ENCODE results near the gene PIGU. TPM values are rescaled to one million over a fixed set of nuclear protein-coding genes. Genes with fewer than 3 reads are reported as not detected.

Gene PIGU
- total and polyA plus RNA-seq, 2 of the 13 experiments (the other 11 are each of a cell fraction or from before 2014, with no cell fraction given), result 45.5 to 231 TPM

DNA sequence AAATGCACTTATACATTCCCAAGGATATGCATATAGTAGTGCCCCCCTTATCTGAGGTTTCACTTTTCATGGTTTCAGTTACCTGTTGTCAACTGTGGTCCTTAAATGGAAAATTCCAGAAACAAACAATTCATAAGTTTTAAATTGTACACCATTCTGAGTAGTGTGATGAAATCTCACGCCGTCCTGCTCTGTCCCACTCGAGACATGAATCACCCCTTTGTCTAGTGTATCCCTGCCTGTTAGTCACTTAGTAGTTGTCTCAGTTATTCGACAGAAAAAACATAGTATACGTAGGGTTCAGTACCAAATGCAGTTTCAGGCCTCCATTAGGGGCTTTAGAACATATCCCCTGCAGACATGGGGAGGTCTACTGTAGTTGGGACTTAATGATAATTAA, 61.4 kb downstream of the PIGU start:
- Histone ChIP-seq H3K9me3 (ENCODE audit: low read length) (no peaks in the 10 kb centered on the region), H4K20me1 (ENCODE audit: insufficient read depth, low read length) (no peaks in the 10 kb centered on the region), H3K4me2 (ENCODE audit: low read depth, low read length) (no peak overlapping the region), H3K79me2 (ENCODE audit: insufficient read depth, low read length) (no peaks in the 10 kb centered on the region), H3K4me1 (ENCODE audit: insufficient read depth, low read length) (peaks cover 28% of the 10 kb centered on the region), H3K4me3 (replicated peaks in 1 of 3; ENCODE audit: insufficient read depth in 1 of 3, low read depth in 2 of 3, low read length in 3 of 3) (no peak overlapping the region), H3K9ac (ENCODE audit: insufficient read depth, low read depth, low read length) (no peak overlapping the region), H3K36me3 (replicated peaks in 1 of 2; ENCODE audit: control insufficient read depth in 1 of 2, insufficient read depth in 2 of 2, low read length in 2 of 2) (peaks cover 5 to 31% of the 10 kb centered on the region in 2 experiments; a peak in 4 of 5 replicates), H2AFZ (ENCODE audit: low read length) (no peak overlapping the region), H3K27ac (ENCODE audit: extremely low read length, insufficient read depth, low read length) (no peak overlapping the region), H3K27me3 (ENCODE audit: control insufficient read depth in 1 of 2, insufficient read depth in 2 of 2, low read length in 2 of 2) (no peaks in the 10 kb centered on the region)
- intact Hi-C loops (cut with micrococcal nuclease; ENCODE audit: unreplicated experiment), result no loop called here
- ATAC-seq, result peak; percentile 54; the same call in 1 of the 3 replicates
- DNase-seq (ENCODE audit: low spot score), result peak; percentile 36
- in situ Hi-C loops (cut with HindIII; ENCODE audit: extremely low pct_ligation_motif_present, low pct_unique_long_range_greater_than_20kb), result no loop called here
- peak; percentile 42; the same call in 1 of the 2 replicates for TF ChIP-seq CEBPB (IDR thresholded peaks at IDR 0.05; ENCODE audit: borderline replicate concordance, low read depth, low read length)
- 0 out of 2 replicates have a peak, but pooled peaks have one; percentile 18 for TF ChIP-seq FOXA3 (CRISPR knock-in tag; IDR thresholded peaks at IDR 0.05)
- TF ChIP-seq, protein P1, sequence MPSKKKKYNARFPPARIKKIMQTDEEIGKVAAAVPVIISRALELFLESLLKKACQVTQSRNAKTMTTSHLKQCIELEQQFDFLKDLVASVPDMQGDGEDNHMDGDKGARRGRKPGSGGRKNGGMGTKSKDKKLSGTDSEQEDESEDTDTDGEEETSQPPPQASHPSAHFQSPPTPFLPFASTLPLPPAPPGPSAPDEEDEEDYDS (CRISPR knock-in tag; IDR thresholded peaks at IDR 0.05), result no peak
- peak; percentile 72 for TF ChIP-seq FOSL2 (CRISPR knock-in tag; IDR thresholded peaks at IDR 0.05)
- TF ChIP-seq ZFP1 (CRISPR knock-in tag; IDR thresholded peaks at IDR 0.05), result no peak
- no peak for TF ChIP-seq SOX13 (IDR thresholded peaks at IDR 0.05)
- TF ChIP-seq SOX13 (CRISPR knock-in tag; conservative IDR thresholded peaks at IDR 0.05 in 1 of 2, IDR thresholded peaks at IDR 0.05 in 1 of 2), result peak in 1 of 2 experiments; percentile 49; a peak in 1 of 4 replicates
- TF ChIP-seq RCOR2 (CRISPR knock-in tag; IDR thresholded peaks at IDR 0.05), result no peak
- TF ChIP-seq, protein P2, sequence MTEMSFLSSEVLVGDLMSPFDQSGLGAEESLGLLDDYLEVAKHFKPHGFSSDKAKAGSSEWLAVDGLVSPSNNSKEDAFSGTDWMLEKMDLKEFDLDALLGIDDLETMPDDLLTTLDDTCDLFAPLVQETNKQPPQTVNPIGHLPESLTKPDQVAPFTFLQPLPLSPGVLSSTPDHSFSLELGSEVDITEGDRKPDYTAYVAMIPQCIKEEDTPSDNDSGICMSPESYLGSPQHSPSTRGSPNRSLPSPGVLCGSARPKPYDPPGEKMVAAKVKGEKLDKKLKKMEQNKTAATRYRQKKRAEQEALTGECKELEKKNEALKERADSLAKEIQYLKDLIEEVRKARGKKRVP (CRISPR knock-in tag; IDR thresholded peaks at IDR 0.05), result 0 out of 4 replicates have a peak, but pooled peaks of 1 of the 2 experiments have one; percentile 28
- no peak for TF ChIP-seq PITX1 (CRISPR knock-in tag; IDR thresholded peaks at IDR 0.05)
- TF ChIP-seq GATAD2A (CRISPR knock-in tag; IDR thresholded peaks at IDR 0.05), result peak; percentile 59
- TF ChIP-seq ATAD3A (CRISPR knock-in tag; IDR thresholded peaks at IDR 0.05), result no peak
- no peak for TF ChIP-seq ZNF720 (CRISPR knock-in tag; IDR thresholded peaks at IDR 0.05)
- TF ChIP-seq ZNF12 (CRISPR knock-in tag; IDR thresholded peaks at IDR 0.05), result no peak
- no peak for TF ChIP-seq NCOR1 (IDR thresholded peaks at IDR 0.05; ENCODE audit: borderline replicate concordance, low read length)
- BruUV-seq (replicated peaks), result no TSS peak
- no peak for FAIRE-seq
- WGBS (ENCODE audit: low lambda C conversion rate), result 66% methylated on average over 5 of the region's 5 CpGs
- CTCF ChIA-PET (ENCODE audit: low intra/inter-chr PET ratio, low total read pairs), result no interaction called here
- POLR2A ChIA-PET, result no interaction called here
